Activated gamma-delta T cell treated with Interleukin-2 at 50 U/mL for 16 hours (primary cell): ENCODE data around the gene RAPGEF6.
"Not testable (repeated sequence)": the region's sequence is repeated elsewhere in the genome, so short reads cannot be mapped to it uniquely, and the experiment has no call there.

Experiments
- DNase-seq: peaks from one replicate; pipeline ENCODE4 v3.0.0-alpha.2; 2020

Gene RAPGEF6

GRCh38 chr5:131605086-131605485, 29.9 kb downstream of the RAPGEF6 start:
- DNase-seq = no peak

- DNase-seq = no peak
Observed at GRCh38 chr5:131595088-131596033, 39.7 kb downstream of the RAPGEF6 start.

DNA sequence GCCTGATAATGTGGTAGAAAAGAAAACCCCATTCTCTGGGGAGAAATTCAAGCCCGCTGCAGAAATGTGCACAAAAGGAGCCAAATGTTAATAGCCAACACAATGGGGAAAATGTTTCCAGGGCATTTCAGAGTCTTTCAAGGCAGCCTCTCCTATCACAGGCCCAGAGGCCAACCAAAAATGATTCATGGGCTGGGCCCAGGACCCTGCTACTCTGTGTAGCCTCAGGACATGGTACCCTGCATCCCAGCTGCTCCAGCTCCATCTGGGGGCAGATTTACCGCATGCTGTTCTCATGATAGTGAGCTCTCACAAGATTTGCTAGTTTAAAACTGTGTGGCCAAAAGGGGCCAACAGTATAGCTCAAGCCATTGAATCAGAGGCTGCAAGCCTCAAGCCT, 41.1 kb downstream of the RAPGEF6 start:
- no peak for DNase-seq

GRCh38 chr5:131593436-131593835, 41.6 kb downstream of the RAPGEF6 start:
- not testable (repeated sequence) for DNase-seq

DNA sequence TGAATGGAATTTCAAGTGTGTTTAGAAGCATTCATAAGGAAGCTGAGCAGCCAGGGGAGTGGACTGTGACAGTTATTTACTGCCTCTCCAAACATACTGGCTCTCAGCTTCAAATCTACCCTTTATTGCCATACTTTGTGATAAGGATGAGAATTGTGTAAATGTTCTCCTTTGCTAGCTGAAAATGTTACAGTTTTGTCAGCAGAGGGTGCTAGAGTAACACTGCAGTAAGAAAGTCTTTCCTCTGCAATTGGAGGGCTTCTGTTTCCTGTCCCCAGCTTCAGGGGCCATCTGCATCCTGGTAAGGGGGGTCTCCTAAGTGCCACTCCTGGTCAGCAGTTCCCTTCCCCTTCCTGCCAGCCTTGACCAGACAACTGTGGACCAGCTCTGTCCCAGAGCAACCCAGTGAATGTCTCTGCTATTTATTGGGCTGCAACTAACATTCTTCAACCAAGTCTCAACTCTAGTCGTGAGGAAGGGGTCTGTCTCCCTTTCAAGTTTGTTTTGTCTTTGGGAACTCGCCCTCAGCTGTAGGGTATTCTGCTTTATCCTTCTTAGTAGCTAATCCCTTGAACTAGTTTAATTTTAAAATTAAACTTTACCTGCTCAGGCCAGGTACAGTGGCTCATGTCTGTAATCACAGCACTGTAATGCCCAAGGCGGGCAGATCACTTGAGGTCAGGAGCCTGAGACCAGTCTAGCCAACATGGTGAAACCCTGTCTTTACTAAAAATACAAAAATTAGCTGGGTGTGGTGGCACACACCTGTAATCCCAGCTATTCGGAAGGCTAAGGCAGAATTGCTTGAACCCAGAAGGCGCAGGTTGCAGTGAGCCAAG, 45.3 kb downstream of the RAPGEF6 start:
- DNase-seq = no peak

DNA sequence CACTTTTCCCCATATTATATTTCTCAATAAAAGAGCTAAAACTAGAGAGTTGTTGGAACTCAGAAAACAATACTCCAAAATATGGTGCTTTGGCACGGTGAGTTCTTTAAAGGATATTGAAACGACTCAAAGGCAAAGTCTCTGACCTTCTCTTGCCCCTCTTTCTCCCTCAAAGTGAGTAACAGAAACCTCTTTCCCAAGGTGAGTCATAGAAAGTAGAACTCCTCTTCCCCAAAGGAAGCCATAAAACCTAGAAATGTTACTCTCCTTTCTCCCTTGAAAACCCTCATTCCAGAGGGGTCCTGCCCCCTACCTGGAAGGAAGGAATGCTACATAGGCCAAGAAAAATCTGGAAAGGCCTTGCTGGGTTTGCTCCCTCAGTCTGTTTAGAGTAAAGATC, 47.5 kb downstream of the RAPGEF6 start:
- no peak for DNase-seq

DNA sequence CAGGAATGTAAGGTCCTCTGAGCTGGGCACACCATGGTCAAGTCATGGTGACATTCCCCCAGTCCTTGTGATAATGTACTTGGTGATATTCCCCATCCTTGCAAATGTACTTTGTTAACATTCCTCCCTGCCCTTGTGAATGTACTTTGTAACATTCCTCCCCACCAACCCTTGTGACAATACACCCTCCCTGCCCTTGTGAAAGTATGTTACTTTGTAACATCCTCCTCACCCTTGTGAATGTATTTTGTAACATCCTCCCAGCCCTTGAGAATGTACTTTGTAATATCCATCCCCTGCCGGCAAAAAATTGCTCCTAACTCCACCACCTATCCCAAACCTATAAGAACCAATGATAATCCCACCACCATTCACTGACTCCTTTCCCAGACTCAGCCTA, 53.3 kb downstream of the RAPGEF6 start:
- DNase-seq = no peak

- DNase-seq = no peak
Observed at GRCh38 chr5:131579917-131580671, 54.9 kb downstream of the RAPGEF6 start.

- no peak for DNase-seq
Observed at GRCh38 chr5:131575660-131576227, 59.3 kb downstream of the RAPGEF6 start.

- no peak for DNase-seq
Observed at GRCh38 chr5:131571669-131572168, 63.3 kb downstream of the RAPGEF6 start.

DNA sequence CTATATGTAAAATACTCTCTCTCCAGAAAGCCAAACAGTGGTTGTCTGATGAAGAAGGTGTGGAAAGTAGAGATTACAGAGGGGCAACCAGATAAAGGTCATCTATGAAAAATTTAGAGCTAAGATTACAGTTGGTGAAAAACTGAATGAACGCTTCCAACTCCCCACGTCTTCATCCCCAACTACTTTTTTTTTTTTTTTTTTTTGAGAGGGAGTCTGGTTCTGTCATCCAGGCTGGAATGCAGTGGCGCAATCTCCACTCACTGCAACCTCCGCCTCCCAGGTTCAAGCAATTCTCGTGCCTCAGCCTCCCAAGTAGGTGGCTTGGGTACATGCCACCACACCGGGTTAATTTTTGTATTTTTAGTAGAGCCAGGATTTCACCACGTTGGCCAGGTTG, 64.3 kb downstream of the RAPGEF6 start:
- DNase-seq = no peak

DNA sequence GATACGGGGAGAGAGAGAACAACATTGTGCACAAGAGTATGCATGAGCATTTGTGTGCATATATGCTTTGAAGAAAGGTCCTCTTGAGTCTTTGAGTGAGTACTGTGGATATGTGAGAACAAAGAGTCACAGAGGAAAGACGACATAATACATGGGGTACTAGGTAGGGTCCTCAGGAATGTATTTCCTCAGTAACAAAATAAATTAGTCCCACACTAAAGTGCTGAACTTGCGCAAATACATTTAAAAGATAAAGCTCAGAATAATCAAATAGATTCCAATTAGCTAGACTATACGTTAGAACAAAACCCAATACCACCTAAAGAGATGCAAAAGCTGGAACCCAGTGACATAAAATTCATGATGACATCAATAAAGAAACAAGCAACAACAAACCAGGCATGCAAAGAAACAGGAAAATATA, 70.8 kb downstream of the RAPGEF6 start:
- no peak for DNase-seq

DNA sequence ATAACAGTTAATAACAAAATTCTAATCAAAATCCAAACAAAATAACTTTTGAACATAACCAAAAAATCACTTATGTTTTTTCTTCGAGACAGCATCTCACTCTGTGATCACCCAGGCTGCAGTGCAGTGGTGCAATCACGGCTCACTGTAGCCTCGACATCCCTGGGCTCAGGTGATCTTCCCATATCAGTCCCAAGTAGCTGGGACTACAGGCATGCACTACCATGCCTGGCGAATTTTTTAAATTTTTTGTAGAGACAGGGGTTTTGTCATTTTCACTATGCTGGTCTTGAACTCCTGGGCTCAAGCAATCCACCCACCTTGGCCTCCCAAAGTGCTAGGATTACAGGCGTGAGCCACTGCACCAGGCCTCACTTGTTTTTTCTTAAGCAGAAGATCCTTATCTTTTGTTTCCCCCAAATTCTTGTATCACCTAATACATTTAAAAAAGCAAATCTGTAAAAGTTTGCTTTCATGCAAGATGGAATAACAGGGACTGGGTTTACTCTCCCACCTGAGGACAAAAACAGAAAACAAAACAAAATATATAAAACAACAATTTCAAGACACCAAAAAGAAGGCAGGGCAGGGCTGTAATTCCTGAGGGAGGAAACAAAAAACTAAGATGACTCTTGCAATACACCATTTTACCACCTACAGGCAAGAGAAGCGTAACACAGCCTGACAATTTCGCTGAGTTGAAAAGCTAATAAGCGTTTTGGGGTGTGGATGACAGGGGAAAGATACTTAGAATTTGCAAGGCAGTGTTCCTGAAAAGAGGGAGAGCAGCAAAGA, 71.4 kb downstream of the RAPGEF6 start:
- DNase-seq = no peak

DNA sequence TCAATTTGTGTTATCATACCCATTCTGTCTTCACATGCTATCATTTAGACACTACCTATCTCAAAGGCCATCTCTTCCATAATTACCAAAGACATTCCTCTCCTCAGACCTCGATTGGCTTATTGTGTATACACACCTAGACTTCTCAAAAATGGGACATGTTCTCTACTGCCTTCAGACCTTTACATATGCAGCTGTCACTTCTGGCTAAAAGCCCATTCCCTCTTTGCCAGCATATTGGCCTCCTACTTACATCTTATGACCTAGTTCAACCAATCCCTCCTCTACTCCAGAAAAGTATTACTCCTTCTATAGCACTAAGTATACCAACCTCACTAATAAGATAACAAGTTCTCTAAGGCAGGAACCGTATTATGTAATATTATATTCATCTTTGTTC, 84.4 kb downstream of the RAPGEF6 start:
- no peak for DNase-seq

DNA sequence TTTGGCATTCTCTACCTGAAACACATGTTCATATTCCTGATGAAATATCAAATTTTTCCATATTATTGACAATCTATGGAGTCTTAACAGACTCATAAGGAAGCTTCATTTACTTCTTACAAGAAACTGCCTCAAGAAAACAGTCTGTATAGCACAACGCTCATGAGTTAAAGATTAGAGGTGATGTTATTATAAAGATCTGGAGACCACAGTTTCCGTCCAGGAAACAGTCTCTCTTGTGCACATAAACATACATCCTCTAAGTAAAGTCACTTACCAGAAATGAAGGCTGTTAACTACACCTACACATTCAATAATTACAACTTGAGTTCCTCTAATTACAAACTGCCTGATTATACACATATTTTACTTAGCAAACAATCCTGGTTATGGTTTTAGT, 86.9 kb downstream of the RAPGEF6 start:
- peak; percentile 15 for DNase-seq

GRCh38 chr5:131545845-131546244, 89.2 kb downstream of the RAPGEF6 start:
- DNase-seq = no peak

- no peak for DNase-seq
Observed at GRCh38 chr5:131542723-131543122, 92.3 kb downstream of the RAPGEF6 start.

DNA sequence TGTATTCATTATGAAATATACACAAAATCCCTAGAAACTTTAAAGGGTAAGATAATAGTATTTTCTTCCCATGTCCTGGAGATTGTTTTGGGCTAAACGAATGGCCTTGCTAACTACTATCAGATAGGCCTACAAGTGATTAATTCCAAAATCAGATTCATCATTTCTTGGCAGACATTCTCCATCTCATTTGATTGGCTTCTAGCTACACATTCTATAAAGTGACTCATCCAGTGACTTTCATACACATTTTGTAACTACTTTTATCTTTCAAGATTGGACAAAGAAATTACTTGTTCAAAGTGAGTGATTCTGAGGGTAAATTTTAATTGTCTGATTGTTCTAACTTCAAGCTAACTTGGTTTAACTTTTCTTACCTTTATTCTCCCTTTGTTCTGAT, 93.3 kb downstream of the RAPGEF6 start:
- DNase-seq = no peak

GRCh38 chr5:131541071-131541470, 94.0 kb downstream of the RAPGEF6 start:
- DNase-seq = no peak

DNA sequence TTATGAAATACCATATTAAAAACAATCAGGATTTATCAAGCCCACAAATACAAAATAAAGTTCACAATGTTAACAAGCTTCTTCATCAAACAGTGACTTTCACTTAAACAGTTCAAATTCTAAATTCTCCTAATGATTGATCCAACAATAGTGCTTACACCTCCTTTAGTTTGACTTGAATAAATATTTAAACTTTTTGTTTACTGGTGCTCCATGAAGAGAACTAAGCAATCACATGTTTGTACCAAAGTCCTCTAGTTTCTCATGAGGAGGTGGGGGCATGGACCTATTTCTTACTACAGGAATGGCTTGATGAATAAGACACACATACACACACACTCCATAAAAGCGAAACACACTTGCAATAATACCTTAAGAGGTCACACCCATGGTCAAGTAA, 95.8 kb downstream of the RAPGEF6 start:
- no peak for DNase-seq

- DNase-seq = no peak
Observed at GRCh38 chr5:131538177-131538593, 96.8 kb downstream of the RAPGEF6 start.
